Transverse colon (tissue), 4 donors: ENCODE results near the gene EHF.

Source experiments
- EP300 ChIP-seq: sonication (generic); formaldehyde crosslinking; IDR thresholded peaks from one replicate; pipeline ENCODE4 v1.6.1; 2017; ENCODE audit warnings: antibody characterized with exemption, low read depth
- POLR2A ChIP-seq: fragments of 450-650 bp; IDR thresholded peaks from one replicate; pipeline ENCODE4 v1.6.1; 2016; ENCODE audit warnings: antibody characterized with exemption, mild to moderate bottlenecking, moderate library complexity
- POLR2AphosphoS5 ChIP-seq, 3 donors: sonication (generic); formaldehyde crosslinking; IDR thresholded peaks; one replicate each; pipeline ENCODE4 v1.6.1; 2016; ENCODE audit warnings: antibody characterized with exemption in 3 of 3
- TF ChIP-seq, protein P1 (sequence below), 5 experiments: fragments of 200-600 bp in 3 of 5; fragments of 450-650 bp in 2 of 5; sonication (generic) in 3 of 5; IDR thresholded peaks; 1 replicate in 2 of 5; 2 replicates in 3 of 5; pipeline ENCODE4 v1.5.1; 2016 to 2017; ENCODE audit warnings: antibody characterized with exemption in 5 of 5, inconsistent platforms in 3 of 5, mild to moderate bottlenecking in 2 of 5, moderate library complexity in 1 of 5

DNA sequence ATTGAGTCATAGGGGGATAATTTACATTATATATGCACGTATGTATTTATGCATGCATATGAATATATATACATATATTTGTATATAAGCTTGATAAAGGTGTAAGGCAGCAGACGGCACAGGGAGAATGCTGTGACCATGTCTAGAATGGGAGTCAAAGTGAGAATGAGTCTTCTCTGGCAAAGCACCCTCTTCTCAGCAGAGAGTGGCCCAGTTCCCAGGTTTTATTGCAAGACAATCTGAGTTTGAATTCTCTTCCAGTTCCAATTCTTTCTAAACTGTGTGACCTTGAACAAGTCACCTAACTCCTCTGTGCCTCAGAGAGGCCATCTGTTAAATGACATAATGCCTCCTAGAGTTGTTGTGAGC, 13.8 kb downstream of the EHF start:
- TF ChIP-seq, protein P1, sequence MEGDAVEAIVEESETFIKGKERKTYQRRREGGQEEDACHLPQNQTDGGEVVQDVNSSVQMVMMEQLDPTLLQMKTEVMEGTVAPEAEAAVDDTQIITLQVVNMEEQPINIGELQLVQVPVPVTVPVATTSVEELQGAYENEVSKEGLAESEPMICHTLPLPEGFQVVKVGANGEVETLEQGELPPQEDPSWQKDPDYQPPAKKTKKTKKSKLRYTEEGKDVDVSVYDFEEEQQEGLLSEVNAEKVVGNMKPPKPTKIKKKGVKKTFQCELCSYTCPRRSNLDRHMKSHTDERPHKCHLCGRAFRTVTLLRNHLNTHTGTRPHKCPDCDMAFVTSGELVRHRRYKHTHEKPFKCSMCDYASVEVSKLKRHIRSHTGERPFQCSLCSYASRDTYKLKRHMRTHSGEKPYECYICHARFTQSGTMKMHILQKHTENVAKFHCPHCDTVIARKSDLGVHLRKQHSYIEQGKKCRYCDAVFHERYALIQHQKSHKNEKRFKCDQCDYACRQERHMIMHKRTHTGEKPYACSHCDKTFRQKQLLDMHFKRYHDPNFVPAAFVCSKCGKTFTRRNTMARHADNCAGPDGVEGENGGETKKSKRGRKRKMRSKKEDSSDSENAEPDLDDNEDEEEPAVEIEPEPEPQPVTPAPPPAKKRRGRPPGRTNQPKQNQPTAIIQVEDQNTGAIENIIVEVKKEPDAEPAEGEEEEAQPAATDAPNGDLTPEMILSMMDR (IDR thresholded peaks at IDR 0.05) = no peak
- TF ChIP-seq POLR2AphosphoS5 (IDR thresholded peaks at IDR 0.05) = no peak
- no peak for TF ChIP-seq POLR2A
- TF ChIP-seq EP300 = no peak
